Stimulated activated CD8-positive, alpha-beta memory T cell treated with anti-CD3 and anti-CD28 coated beads, Interleukin-2, amount 100 ng/mL, for 1 hour (primary cell): ENCODE measurements around the gene CEACAM1.
"Not testable (repeated sequence)": the region's sequence is repeated elsewhere in the genome, so short reads cannot be mapped to it uniquely, and the experiment has no call there.

Source experiments
- DNase-seq, 2 donors: peaks; one replicate each; pipeline ENCODE4 v3.0.0-alpha.2; 2020; ENCODE audit warnings: low read depth in 2 of 2

The CEACAM1 gene

GRCh38 chr19:42548552-42548951 is 20.3 kb upstream of the CEACAM1 start:
- DNase-seq, result no peak

- DNase-seq, result no peak
These were observed 19.6 kb upstream of the CEACAM1 start for GRCh38 chr19:42547929-42548328.

GRCh38 chr19:42546831-42547500 is 18.7 kb upstream of the CEACAM1 start:
- DNase-seq, result no peak

- DNase-seq, result no peak
These were observed 15.9 kb upstream of the CEACAM1 start for GRCh38 chr19:42544146-42544545.

GRCh38 chr19:42542791-42543190 is 14.5 kb upstream of the CEACAM1 start:
- DNase-seq, result no peak

GRCh38 chr19:42540071-42540553 is 11.8 kb upstream of the CEACAM1 start:
- DNase-seq, result no peak

- no peak for DNase-seq
These were observed 10.8 kb upstream of the CEACAM1 start for GRCh38 chr19:42538841-42539709.

- not testable (repeated sequence) for DNase-seq
These were observed 7.0 kb upstream of the CEACAM1 start for GRCh38 chr19:42535276-42535675.

- no peak for DNase-seq
These were observed 6.1 kb upstream of the CEACAM1 start for GRCh38 chr19:42534391-42534790.

- DNase-seq, result no peak
These were observed 4.6 kb upstream of the CEACAM1 start for GRCh38 chr19:42532891-42533290.

GRCh38 chr19:42531313-42531712 is 3.0 kb upstream of the CEACAM1 start:
- DNase-seq, result no peak

- peak; percentile 38 to 47 for DNase-seq
These were observed 1.0 kb upstream of the CEACAM1 start for GRCh38 chr19:42529248-42529764.

GRCh38 chr19:42524943-42525342 is 3.3 kb downstream of the CEACAM1 start:
- DNase-seq, result no peak

GRCh38 chr19:42524250-42524649 is 4.0 kb downstream of the CEACAM1 start:
- no peak for DNase-seq

- DNase-seq, result not testable (repeated sequence)
These were observed 6.0 kb downstream of the CEACAM1 start for GRCh38 chr19:42522262-42522661.

- no peak for DNase-seq
These were observed 6.8 kb downstream of the CEACAM1 start for GRCh38 chr19:42521346-42522030.

GRCh38 chr19:42519108-42519507 is 9.2 kb downstream of the CEACAM1 start:
- DNase-seq, result no peak

GRCh38 chr19:42516771-42517170 is 11.5 kb downstream of the CEACAM1 start:
- no peak for DNase-seq

- no peak for DNase-seq
These were observed 12.9 kb downstream of the CEACAM1 start for GRCh38 chr19:42515241-42515832.

GRCh38 chr19:42514449-42514848 is 13.8 kb downstream of the CEACAM1 start:
- DNase-seq, result no peak

GRCh38 chr19:42512743-42513304 is 15.5 kb downstream of the CEACAM1 start:
- no peak for DNase-seq
